Caki2 (cell line): ENCODE data around the gene SUN3. TPM values are rescaled to one million over a fixed set of nuclear protein-coding genes. Genes with fewer than 3 reads are reported as not detected.

Experiments
- DNase-seq: peaks from one replicate; pipeline ENCODE4 v3.0.0-alpha.2; 2015; ENCODE audit warnings: low read depth
- in situ Hi-C: cut with HindIII; loops from 2 replicates; pipeline ENCODE4 v1.10.0; 2016; ENCODE audit warnings: low sequenced_read_pairs, low pct_unique_long_range_greater_than_20kb, mixed read lengths
- total RNA-seq: library from RNA; depleted of rRNA; stranded (reverse); fragments of >200 nt; shearing (Covaris generic); gene quantifications from 2 replicates; pipeline ENCODE4 v1.2.3, GENCODE V29; 2014; ENCODE audit warnings: low replicate concordance; rRNA removed

Gene SUN3, protein sequence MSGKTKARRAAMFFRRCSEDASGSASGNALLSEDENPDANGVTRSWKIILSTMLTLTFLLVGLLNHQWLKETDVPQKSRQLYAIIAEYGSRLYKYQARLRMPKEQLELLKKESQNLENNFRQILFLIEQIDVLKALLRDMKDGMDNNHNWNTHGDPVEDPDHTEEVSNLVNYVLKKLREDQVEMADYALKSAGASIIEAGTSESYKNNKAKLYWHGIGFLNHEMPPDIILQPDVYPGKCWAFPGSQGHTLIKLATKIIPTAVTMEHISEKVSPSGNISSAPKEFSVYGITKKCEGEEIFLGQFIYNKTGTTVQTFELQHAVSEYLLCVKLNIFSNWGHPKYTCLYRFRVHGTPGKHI
- total RNA-seq, result not detected in 2 replicates

DNA sequence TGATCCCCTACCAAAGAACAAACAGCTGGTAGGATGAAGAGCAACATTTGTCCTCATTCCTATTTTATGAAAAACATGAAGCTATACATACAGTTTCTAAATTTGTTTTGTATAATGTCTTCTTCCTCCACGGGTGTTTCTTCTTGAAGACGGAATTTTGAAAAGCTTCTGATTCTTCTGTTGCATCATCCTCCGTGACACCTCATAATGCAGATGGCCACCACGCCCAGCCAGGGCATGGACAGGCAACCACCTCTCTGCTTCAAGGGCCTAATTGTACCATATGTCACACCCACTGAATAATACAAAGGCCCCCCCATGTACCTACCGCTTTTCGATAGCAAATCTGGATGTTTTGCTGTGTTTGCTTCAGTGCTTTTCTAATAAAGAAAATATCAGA is at the start of gene SUN3:
TSS of gene SUN3 (minus strand) at position 170 of the 400 bp plus-strand sequence. CDS start at position 1, 169 bp downstream.
- in situ Hi-C loops, result no loop called here
- no peak for DNase-seq

DNA sequence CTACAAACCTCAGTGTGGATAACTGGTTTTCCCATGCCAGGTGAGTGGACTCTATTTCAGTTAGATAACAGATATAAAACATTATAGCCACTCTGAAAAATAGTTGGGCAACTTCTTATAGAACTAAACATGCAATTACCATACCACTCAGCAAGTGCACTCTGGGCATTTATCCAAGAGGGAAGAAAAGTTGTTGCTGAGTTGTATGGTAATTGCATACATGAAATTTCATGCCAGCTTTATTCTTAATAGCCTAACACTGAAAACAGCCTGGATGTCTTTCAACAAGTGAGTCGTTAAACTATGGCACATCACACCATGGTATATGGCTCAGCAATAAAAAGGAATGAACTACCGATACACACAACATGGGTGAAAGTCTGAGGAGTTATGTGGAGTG is 49.6 kb upstream of the SUN3 start:
- DNase-seq, result no peak
- in situ Hi-C loops, result no loop called here

DNA sequence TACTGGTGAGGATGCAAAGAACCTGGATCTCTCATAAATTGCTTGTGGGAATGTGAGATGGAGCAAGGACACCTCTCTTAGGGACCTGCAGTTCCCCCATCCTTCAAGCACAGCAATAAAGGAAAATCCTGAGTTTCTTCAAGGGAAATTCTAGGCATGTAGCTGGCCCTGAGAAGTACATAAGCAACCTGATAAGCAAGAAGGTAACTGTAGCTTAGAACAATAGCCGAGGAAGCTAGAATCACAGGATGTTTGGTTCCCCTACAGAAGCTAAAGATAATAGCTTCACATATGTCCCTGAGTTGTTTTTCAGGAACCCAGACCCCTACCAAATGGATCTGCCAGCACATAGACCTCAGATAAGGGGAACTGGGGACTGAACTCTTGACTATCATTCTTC is 48.5 kb upstream of the SUN3 start:
- in situ Hi-C loops, result no loop called here
- no peak for DNase-seq

DNA sequence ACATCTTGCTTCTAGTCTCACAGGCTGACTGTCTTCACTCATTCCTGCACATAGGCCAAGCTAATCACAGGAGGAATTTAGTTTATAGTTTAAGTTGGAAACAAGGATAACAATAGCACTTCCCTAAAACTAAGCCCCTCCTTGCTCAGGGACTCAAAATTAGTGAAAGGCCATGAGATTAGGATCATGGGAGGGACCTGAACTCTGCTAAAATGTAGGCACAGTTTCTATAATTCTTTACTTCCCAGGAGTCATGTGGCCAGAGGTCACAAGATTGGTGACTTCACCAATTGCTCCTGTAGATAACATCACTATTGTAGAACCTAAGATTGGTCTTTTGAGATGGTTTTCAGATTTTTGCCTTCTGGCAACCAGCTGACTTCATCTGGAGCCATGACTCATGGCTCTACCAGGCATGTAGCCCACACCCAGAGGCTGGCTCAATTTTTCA is 45.3 kb upstream of the SUN3 start:
- in situ Hi-C loops, result no loop called here

DNA sequence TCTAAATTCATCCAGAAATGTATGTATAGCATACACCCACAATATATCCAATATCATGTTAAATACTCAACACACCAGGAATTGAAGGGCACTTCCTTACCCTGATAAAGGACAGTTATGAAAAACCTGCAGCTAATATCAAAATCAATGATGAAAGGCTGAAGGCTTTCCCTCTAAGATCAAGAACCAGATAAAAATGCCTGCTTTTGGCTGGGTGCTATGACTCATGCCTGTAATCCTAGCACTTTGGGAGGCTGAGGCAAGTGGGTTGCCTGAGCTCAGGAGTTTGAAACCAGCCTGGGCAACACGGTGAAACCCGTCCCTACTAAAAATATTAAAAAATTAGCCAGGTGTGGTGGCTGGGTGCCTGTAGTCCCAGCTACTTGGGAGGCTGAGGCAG is 38.6 kb upstream of the SUN3 start:
- no peak for DNase-seq
- in situ Hi-C loops, result no loop called here

More for the DNA sequence above, 45.3 kb upstream of the SUN3 start:
- no peak for DNase-seq

DNA sequence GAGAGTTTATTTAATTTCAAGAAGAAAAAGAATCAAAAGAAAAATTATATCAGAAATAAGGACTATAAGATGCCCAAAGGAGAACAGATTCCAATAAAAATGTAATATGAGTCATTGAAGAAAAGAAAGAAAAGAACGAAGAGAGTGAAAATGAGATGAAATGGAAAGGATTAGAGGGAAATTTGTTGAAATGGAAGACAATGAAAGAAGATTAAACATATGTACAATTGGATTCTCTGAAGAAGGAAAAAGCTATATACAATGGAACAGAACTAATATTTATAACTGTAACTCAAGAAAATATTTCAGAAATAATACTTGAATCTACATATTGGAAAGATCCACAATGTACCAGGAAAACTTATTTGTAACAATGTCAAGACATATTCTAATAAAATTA is 35.1 kb upstream of the SUN3 start:
- no peak for DNase-seq
- in situ Hi-C loops, result no loop called here

DNA sequence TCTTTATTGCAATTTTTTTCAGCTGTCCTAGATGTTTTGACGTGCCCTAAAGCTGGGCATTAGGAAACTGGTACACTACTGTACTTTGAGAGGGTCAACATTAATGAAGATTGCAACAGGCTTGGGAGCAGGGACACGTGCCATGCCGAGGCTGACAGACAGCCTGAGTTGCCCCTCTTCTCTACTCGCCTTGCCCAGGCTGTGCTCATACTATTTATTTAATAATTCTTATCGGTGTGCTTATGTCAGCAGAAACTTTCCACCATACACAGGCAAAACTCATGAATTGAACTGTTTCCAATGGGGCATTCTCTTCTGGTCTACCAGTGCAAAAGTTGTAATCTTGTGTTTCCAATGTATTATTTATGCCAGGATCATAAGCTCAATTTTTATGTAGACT is 30.8 kb upstream of the SUN3 start:
- in situ Hi-C loops, result no loop called here
- no peak for DNase-seq

DNA sequence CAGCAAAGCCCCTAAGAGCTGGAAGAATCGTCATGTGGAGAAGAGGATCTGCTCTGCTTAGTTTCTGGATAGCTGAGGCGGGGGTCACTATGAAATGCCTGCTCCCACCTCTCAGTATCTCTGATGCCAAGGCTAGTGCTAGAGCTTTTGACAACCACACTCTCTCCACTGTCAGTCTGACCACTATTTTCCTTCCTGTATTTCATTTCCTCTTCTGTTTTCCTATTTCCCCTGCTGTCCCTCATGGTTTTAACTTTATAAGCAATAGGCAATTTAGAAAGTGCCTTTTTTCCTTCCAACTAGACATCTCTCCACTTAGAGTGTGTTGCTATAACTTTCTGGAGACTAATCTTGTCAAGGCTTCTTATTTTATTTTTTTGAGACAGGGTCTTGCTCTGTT is 30.1 kb upstream of the SUN3 start:
- DNase-seq, result no peak
- in situ Hi-C loops, result no loop called here

DNA sequence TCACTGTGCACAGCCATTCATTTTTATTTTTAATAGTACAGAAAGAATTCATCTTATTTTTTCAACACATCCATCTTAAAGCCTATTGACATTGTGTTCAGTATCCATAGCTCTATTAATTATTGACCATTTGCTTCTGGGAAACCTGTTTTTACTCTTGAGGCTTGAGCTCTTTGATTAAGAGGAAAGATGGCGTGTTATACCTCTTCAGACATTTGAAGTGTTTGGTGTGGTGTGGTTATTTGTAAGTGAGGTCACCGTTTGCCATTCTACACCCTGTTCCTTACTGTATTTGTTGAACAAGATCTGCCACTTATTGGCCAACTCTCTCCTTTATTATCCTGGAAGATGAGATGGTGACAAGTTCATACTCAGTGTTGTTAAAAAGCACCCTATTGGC is 24.8 kb upstream of the SUN3 start:
- in situ Hi-C loops, result no loop called here
- DNase-seq, result no peak

DNA sequence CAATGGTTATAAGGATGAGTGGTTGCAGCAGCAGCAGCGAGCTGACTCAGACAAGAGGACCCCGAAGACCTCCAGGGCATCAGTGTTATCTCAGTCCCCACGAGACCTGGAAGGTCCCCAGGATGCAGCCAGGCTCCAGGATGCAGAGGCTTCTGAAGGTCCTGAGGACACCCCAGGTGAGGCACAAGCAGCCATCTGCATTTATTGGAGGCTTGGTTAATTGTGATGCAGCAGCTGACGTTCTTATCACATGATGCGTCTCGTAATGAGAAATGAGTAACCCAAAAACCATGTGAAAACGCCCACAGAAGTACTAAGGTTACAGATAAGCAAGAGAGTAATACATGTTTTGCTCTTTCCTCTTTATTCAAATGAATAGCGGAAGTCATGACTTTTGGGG is 23.8 kb upstream of the SUN3 start:
- DNase-seq, result peak; percentile 81
- in situ Hi-C loops, result no loop called here

DNA sequence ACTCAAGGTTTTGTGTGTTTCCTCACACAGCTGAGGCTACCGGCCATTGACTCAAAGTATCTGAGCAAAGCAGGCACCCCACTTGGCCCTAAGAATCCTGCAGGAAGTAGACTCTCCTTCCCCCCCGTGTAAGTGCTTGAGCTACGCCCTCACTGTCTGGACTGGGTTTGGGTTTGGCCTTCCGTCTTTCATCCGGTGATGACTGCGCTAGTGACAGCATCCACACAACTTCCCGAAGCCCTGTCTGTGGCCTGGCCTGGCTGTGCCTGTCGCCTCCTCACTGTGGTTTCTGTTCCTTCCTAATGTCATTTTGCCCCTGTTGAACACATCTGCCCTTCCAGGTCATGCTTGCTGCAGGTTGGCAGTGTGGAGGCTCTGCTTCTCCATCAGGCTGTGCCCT is 20.9 kb upstream of the SUN3 start:
- no peak for DNase-seq
- in situ Hi-C loops, result no loop called here

DNA sequence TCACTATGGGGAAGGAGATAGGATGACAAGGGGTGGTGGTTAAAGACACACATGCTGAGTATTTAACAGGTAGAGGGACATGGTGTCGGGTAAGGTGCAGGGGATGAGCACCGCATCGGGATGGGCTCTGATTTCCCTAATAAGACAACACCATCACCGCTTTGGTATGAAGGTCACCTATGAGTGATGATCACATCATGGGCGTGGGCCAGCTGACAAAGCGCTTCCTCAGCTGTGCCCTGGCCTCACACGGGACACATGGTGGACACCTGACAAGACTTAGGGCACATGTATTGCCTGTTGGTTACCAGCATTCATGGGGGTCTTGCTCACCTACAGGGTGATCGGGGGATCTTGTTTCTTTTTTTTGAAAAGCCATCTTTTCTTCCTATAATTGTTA is 19.2 kb upstream of the SUN3 start:
- in situ Hi-C loops, result no loop called here

DNA sequence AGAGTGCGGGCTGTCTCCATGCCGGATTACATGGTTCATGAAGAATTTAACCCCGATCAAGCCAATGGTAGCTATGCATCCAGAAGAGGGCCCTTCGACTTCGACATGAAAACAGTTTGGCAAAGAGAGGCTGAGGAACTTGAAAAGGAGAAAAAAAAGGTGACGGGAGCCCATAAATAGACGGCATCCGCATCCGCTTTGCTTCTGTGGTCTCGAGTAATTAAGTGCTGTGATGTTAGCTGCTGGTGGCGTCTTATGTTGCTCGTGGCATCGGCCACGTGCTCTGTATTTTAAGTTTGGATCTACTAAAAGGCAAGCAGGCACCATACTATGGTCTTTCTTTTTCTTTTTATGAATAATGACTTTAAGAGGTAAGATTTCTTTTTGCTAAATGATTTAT is 17.6 kb upstream of the SUN3 start:
- in situ Hi-C loops, result no loop called here
- no peak for DNase-seq

More for the DNA sequence above, 19.2 kb upstream of the SUN3 start:
- DNase-seq, result no peak

DNA sequence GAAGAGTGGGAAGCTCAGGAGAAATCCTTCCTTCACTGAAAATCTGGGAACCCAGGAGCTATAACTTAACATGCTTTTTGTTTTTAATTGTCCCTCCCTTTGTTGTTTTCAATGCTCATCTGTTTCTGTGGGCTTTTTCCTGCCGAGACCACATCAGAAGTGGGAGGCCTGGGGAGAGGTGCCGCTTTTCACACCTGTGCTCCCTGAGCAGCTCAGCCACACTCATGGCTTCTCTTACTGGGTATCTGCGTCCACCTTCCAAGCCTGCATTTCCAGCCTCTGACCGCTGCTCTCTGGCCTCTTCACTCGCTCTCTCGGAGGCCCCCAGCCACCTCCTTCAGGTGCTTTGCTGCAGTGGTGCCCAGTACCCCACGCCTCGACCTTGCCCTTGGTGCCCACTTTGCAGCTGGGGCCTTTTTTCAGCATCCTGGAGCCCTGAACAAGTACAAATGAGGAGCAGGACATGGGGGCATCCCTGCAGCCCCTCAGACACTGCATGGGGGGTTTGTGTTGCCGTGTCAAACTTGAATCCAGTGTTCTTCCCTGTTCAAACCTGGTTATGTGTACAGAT is 16.4 kb upstream of the SUN3 start:
- no peak for DNase-seq

DNA sequence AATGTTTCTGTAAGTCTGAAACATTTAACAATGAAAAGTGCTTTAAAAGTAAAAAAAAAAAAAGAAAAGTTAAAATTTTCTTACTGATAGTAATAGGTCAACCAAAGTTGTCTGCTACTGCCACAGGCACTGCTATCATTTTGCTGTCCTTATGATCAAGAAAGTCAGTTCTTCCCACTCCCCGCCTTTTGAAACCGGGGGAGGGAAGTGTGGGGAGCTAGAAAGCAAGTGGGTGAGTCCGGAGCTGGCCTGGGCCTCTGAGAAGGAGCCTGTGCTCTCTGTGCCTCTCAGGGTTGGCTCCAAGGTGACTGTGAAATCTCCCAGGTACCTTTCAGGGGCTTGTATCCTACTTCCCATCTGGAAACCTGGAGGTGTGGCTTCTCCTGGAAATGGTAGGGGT is 13.7 kb upstream of the SUN3 start:
- no peak for DNase-seq
- in situ Hi-C loops, result no loop called here

More for the DNA sequence above, 16.4 kb upstream of the SUN3 start:
- in situ Hi-C loops, result no loop called here

DNA sequence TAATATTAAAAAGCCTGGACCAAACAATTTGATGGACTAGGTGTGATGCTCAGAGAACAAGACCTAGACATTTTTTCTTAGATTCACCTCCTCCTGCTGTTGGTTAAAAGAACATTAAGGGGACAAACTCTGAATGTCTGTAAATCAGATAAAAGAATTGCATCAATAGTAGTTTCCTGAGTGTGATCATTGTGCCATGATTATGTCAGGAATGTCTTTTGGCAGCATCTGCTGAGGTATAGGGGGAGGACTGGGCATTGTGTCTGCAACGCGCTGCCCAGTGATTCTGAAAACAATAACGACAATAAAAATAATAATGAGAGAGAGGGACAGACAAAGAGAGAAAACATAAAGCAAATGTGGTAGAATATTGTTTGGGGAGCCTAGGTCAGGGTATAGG is 13.3 kb upstream of the SUN3 start:
- in situ Hi-C loops, result no loop called here
- DNase-seq, result no peak

DNA sequence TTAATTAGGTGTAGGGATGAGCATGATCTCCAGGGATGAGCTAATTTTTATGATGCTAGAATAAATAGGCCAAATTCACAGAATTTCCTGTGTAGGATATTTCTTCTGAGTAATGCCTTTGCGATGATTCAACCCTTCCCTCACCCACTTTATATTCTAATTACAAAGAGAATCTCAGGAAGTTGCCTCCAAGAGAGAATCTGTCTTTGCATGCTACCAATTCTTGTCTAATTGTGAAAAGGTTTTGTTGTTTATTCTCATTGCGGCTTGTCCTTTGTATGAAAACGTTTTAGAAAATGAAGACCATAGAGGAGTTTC is 12.7 kb upstream of the SUN3 start:
- in situ Hi-C loops, result no loop called here
- no peak for DNase-seq

DNA sequence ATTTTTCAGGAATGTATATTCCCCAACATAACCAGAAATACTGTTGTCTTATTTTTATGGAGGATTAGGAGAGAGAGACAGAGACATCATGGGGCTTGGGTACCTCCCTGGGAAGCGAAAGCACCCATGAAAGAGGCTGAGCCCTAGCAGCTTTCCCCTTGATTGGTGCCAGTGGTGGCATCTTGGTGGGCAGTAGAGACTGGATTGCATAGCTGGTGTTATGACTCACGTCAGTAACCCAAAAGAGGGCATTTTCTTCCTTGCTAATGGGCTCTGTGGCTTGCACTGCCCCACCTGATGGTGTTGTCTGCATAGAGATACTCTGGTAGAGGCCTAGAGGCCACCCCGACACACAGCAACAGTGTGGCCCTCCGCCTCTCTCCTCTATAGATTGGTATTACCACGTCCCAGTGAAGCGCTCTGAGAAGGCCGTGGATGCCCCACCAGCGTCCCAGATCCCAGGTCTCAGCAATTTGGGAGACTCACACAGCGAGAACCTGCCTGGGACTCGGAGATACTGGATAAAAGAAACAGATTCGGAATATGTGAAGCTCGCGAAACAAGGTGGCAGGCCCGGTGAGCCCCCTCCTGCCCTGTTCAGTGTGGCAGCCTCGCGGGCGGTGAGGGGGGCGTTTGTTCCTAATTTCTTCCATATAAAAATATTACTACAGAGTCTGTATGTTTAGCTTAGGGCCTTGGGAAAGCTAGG is 12.2 kb upstream of the SUN3 start:
- in situ Hi-C loops, result no loop called here

DNA sequence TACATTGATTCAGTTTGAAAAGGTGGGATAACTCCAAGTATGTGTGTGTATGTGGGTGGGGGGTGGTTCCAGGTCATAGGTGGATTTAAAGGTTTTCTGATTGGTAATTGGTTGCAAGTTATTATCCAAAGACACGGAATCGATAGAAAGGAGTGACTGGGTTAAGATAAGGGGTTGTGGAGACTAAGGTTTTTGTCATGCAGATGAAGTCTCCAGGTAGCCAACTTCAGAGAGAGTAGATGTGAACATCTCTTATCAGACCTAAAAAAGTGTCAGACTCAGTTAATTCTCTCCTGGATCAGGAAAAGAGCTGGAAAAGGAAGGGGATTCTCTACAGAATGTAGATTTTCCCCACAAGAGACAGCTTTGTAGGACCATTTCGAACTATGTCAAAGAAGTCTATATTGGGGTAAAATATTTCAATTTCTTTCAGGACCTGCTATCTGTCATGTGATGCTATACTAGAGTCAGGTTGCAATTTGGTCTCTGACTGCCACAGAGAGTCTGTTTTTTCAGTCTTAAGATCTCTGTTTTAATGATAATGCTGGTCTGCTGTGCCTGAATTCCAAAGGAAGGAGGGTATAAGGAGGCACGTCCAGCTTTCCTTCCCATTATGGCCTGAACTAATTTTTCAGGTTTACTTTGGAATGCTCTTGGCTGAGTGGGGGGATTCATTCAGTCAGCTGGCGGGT is 10.1 kb upstream of the SUN3 start:
- in situ Hi-C loops, result no loop called here
- no peak for DNase-seq

More for the DNA sequence above, 12.2 kb upstream of the SUN3 start:
- DNase-seq, result no peak
